Frontal cortex (tissue), 4 donors: ENCODE measurements around the gene SRD5A1. TPM values are rescaled to one million over a fixed set of nuclear protein-coding genes. Genes with fewer than 3 reads are reported as not detected.
"Not testable (repeated sequence)": the region's sequence is repeated elsewhere in the genome, so short reads cannot be mapped to it uniquely, and the experiment has no call there.

Experiments
- DNase-seq, 2 donors: peaks; one replicate each; pipeline ENCODE4 v3.0.0; 2012; ENCODE audit warnings: low spot score in 2 of 2
- FAIRE-seq: peaks from 2 replicates; lab custom pipeline; 2012; peaks lifted over from hg19 to GRCh38; lab: Jason Lieb, UNC
- total RNA-seq: library from RNA; depleted of rRNA; stranded (reverse); fragments of >200 nt; gene quantifications from one replicate; pipeline ENCODE4 v1.2.3, GENCODE V29; 2014
- donor health status: control.
- donor health status: control.
- donor health status: control.

Gene SRD5A1
- total RNA-seq, 1 donor from 2014 or later, result 44.0 TPM

GRCh38 chr5:6637590-6637989 is 4.3 kb downstream of the SRD5A1 start:
- FAIRE-seq, result no peak
- no peak for DNase-seq

GRCh38 chr5:6638236-6638635 is 5.0 kb downstream of the SRD5A1 start:
- DNase-seq, result no peak
- FAIRE-seq, result no peak

GRCh38 chr5:6642655-6643054 is 9.4 kb downstream of the SRD5A1 start:
- FAIRE-seq (no peak), DNase-seq (no peak)

- DNase-seq (no peak), FAIRE-seq (no peak)
Measured at GRCh38 chr5:6644794-6645241, 11.6 kb downstream of the SRD5A1 start.

- not testable (repeated sequence) for DNase-seq, FAIRE-seq
Measured at GRCh38 chr5:6645571-6646362, 12.5 kb downstream of the SRD5A1 start.

- no peak for FAIRE-seq
- no peak for DNase-seq
Measured at GRCh38 chr5:6649186-6649585, 15.9 kb downstream of the SRD5A1 start.

GRCh38 chr5:6649681-6650080 is 16.4 kb downstream of the SRD5A1 start:
- DNase-seq (no peak), FAIRE-seq (no peak)

- FAIRE-seq, result no peak
- DNase-seq, result no peak
Measured at GRCh38 chr5:6652025-6652424, 18.8 kb downstream of the SRD5A1 start.

- no peak for DNase-seq
- no peak for FAIRE-seq
Measured at GRCh38 chr5:6655432-6655831, 22.2 kb downstream of the SRD5A1 start.

GRCh38 chr5:6656680-6657079 is 23.4 kb downstream of the SRD5A1 start:
- DNase-seq (no peak), FAIRE-seq (no peak)

- FAIRE-seq, result no peak
- no peak for DNase-seq
Measured at GRCh38 chr5:6659941-6660684, 26.9 kb downstream of the SRD5A1 start.

- DNase-seq (no peak), FAIRE-seq (no peak)
Measured at GRCh38 chr5:6660688-6661087, 27.4 kb downstream of the SRD5A1 start.

GRCh38 chr5:6666762-6667161 is 33.5 kb downstream of the SRD5A1 start:
- FAIRE-seq, result no peak
- no peak for DNase-seq

- DNase-seq, result no peak
- no peak for FAIRE-seq
Measured at GRCh38 chr5:6667648-6668047, 34.4 kb downstream of the SRD5A1 start.

- not testable (repeated sequence) for FAIRE-seq, DNase-seq
Measured at GRCh38 chr5:6668717-6669116, 35.5 kb downstream of the SRD5A1 start.

GRCh38 chr5:6673031-6673430 is 39.8 kb downstream of the SRD5A1 start:
- no peak for FAIRE-seq

GRCh38 chr5:6673963-6674362 is 40.7 kb downstream of the SRD5A1 start:
- DNase-seq (no peak), FAIRE-seq (peak; percentile 83)

More at GRCh38 chr5:6673031-6673430, 39.8 kb downstream of the SRD5A1 start:
- no peak for DNase-seq

- no peak for FAIRE-seq
Measured at GRCh38 chr5:6674421-6674820, 41.2 kb downstream of the SRD5A1 start.

GRCh38 chr5:6674886-6675285 is 41.6 kb downstream of the SRD5A1 start:
- DNase-seq (no peak), FAIRE-seq (no peak)

More at GRCh38 chr5:6674421-6674820, 41.2 kb downstream of the SRD5A1 start:
- no peak for DNase-seq

GRCh38 chr5:6675784-6676491 is 42.7 kb downstream of the SRD5A1 start:
- no peak for DNase-seq
- no peak for FAIRE-seq
